NOMO-1 treated with DMSO at 0.1 percent for 48 hours (cell line): ENCODE results near the gene TLDC2.
A peak's percentile ranks its signal among the peaks of the same experiment; 100 is the strongest.

Experiments used
- DNase-seq: peaks from one replicate; lab custom pipeline; 2025; ENCODE audit not compliant: unreplicated experiment; lab: John Stamatoyannopoulos, UW

The TLDC2 gene

DNA sequence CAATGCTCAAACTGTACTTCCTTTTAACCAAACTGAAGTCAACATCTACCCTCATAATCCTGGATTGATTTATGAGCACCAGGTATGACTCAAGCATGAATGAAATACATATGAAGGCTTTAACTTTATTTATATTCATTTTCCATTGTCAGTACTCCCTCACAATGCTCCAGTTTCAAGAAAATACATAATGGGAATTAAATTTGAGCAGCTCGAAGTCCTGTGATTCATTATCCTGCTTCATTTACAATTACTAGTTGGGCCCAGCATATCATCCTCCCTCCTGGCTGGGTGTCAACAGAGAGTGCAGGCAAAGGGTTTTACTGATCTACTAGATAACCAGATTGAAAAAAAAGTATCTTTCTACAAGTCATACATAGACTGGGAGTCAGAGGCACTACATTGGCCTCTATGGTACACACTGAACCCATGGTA lies 65.5 kb downstream of the TLDC2 start:
- peak; percentile 48 for DNase-seq
